ENCODE results near the gene DAGLA.

DNA sequence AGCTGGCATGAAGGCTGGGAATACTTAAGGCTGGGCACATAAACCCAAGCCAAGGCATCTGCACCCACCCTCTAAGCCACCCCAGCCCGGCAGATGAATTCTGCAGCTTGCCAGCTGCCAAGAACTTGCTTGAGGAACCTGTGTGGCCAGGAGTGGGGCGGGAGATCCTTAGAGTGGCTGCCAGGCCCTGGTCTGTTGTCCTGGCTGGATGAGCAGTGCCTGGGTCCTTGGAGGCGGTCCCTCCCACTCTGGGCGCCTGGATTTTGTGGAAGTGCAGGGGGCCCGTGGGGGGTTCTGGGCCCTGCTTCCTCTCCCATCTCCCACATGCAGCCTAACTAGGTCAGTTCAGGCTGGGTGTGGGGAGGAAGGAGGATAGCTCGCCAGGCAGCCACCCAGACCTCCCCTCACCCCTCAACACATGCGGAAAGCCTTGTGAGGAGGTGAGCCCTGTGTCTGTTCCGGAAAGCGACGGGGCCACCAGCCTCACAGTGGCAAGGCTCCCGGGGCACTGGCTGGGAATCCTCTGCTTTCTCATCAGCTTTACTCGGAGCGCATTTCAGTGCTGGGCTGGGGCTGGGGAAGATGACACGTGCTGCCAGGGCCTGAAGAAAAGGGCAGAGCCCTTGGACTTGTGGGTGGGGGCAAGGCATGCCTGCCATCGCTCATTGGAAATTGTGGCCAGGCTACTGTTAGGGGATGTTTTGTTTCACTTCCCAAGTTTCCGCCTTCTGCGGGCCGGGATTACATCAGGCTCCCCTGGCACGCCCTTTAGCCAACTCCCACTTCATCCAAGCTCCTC lies 8.4 kb downstream of the DAGLA start:
- no peak for TF ChIP-seq EZH2 (IDR thresholded peaks at IDR 0.05; ENCODE audit: borderline replicate concordance, low read depth, low read length, poor library complexity, severe bottlenecking)
- TF ChIP-seq, protein P1, sequence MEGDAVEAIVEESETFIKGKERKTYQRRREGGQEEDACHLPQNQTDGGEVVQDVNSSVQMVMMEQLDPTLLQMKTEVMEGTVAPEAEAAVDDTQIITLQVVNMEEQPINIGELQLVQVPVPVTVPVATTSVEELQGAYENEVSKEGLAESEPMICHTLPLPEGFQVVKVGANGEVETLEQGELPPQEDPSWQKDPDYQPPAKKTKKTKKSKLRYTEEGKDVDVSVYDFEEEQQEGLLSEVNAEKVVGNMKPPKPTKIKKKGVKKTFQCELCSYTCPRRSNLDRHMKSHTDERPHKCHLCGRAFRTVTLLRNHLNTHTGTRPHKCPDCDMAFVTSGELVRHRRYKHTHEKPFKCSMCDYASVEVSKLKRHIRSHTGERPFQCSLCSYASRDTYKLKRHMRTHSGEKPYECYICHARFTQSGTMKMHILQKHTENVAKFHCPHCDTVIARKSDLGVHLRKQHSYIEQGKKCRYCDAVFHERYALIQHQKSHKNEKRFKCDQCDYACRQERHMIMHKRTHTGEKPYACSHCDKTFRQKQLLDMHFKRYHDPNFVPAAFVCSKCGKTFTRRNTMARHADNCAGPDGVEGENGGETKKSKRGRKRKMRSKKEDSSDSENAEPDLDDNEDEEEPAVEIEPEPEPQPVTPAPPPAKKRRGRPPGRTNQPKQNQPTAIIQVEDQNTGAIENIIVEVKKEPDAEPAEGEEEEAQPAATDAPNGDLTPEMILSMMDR (conservative IDR thresholded peaks at IDR 0.05; ENCODE audit: low read depth, low read length): no peak
